Endothelial cell (in vitro differentiated cells): ENCODE results near the gene WNK2. TPM values are rescaled to one million over a fixed set of nuclear protein-coding genes. Genes with fewer than 3 reads are reported as not detected.

ENCODE experiments used
- DNase-seq: peaks from one replicate; pipeline ENCODE4 v3.0.0; 2021; ENCODE audit warnings: low spot score
- H3K27ac Mint-ChIP-seq: one replicate; pipeline ENCODE4 v1.8.0; 2021; ENCODE audit warnings: mixed read lengths, inconsistent platforms; ENCODE audit not compliant: unreplicated experiment
- H3K27me3 Mint-ChIP-seq: one replicate; pipeline ENCODE4 v1.8.0; 2021; ENCODE audit warnings: mild to moderate bottlenecking, moderate library complexity, mixed read lengths, inconsistent platforms; ENCODE audit not compliant: unreplicated experiment
- H3K36me3 Mint-ChIP-seq: one replicate; pipeline ENCODE4 v1.8.0; 2021; ENCODE audit warnings: mild to moderate bottlenecking, low read depth, mixed read lengths, inconsistent platforms; ENCODE audit not compliant: unreplicated experiment
- H3K4me1 Mint-ChIP-seq: one replicate; pipeline ENCODE4 v1.8.0; 2021; ENCODE audit warnings: mild to moderate bottlenecking, mixed read lengths, inconsistent platforms; ENCODE audit not compliant: unreplicated experiment
- H3K4me3 Mint-ChIP-seq: one replicate; pipeline ENCODE4 v1.8.0; 2021; ENCODE audit warnings: mild to moderate bottlenecking, mixed read lengths, inconsistent platforms; ENCODE audit not compliant: unreplicated experiment
- H3K9me3 Mint-ChIP-seq: one replicate; pipeline ENCODE4 v1.8.0; 2021; ENCODE audit warnings: mixed read lengths, inconsistent platforms; ENCODE audit not compliant: unreplicated experiment
- total RNA-seq: library from RNA; stranded (reverse); fragmentation: NEBNext Ultra II Directional; extraction: Animal tissue kit (Norgen Biotek cat#: 25700); gene quantifications from one replicate; pipeline ENCODE4 v1.2.1, GENCODE V29; 2021; ENCODE audit not compliant: unreplicated experiment
- TF ChIP-seq, protein P1 (sequence below): fragments of 200-600 bp; sonication (generic); IDR thresholded peaks from one replicate; pipeline ENCODE4 v1.5.0; 2021; ENCODE audit warnings: antibody characterized with exemption; ENCODE audit not compliant: unreplicated experiment

The WNK2 gene
- total RNA-seq, 1 donor from 2014 or later: 0.82 TPM

DNA sequence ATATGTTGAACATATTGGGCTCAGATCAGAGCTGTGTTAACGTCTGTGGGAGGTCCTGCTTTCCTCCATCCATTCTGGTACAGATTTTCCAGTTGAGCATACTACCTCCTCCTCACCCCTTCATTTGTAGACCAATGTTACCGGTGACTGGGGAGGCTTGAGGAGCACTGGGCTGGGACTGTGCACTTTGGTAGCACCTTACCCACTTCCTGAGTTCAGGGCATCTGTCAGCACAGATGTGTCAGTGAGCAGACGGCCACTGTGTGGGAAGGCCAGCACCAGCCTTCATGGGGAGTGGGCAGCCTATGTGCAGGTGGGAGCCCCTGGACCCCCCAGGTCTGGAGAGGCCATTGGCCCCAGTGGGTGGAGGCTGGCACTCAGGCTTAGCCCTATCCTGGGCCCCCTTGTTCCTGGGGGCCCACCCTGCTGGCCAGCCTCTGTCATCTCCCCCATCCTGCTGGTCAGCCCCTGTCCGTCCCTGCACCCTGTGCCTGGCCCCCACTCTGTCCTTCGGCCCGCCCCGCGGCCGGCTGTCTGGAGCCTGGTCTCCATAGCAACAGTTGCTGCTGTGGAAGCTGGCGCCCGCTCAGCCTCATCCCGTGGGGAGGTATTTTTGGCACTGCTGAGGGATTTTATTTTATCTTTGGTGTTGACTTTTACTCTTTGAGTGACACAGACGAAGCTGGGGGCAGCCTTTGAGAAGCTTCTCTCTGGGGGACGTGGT is 21.3 kb downstream of the WNK2 start:
- no peaks in the 10 kb centered on the region for H3K4me1 Mint-ChIP-seq
- peaks cover 11% of the 10 kb centered on the region for H3K27me3 Mint-ChIP-seq
- TF ChIP-seq, protein P1, sequence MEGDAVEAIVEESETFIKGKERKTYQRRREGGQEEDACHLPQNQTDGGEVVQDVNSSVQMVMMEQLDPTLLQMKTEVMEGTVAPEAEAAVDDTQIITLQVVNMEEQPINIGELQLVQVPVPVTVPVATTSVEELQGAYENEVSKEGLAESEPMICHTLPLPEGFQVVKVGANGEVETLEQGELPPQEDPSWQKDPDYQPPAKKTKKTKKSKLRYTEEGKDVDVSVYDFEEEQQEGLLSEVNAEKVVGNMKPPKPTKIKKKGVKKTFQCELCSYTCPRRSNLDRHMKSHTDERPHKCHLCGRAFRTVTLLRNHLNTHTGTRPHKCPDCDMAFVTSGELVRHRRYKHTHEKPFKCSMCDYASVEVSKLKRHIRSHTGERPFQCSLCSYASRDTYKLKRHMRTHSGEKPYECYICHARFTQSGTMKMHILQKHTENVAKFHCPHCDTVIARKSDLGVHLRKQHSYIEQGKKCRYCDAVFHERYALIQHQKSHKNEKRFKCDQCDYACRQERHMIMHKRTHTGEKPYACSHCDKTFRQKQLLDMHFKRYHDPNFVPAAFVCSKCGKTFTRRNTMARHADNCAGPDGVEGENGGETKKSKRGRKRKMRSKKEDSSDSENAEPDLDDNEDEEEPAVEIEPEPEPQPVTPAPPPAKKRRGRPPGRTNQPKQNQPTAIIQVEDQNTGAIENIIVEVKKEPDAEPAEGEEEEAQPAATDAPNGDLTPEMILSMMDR: no peak
- DNase-seq: no peak
- no peak overlapping the region for H3K4me3 Mint-ChIP-seq
- no peaks in the 10 kb centered on the region for H3K9me3 Mint-ChIP-seq
- no peaks in the 10 kb centered on the region for H3K36me3 Mint-ChIP-seq
- no peak overlapping the region for H3K27ac Mint-ChIP-seq

DNA sequence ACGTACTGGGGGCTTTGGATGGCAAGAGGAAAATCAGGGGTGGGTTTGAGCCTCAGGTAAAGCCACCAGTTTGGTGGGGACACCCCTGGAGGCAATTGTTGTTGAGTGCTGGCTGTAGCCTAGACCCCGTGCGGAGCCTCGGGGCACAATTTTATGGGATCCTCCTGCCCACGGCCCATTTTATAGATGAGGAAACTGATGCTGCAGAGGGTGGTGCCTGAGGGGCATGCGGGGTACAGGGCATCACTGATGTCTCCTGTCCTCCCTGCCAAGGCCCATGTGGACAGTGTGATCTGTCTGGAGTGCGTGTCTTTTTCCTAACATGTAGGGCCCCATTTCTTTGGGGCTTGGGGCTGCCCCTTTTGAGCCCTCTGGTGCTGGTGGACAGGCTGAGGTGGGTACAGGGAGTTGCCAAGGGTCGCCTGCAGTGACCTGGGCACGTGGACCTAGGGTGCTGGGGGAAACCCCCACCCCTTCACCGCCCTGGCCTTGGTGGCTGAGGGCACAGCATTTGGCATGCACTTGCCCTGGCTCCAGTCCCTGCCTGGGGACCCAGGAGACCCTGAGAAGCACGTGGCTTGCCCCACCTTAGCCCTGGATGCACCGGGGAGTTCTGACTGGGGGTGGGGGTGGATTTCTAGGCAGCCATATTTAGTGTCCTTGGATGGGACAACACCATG is 22.1 kb downstream of the WNK2 start:
- DNase-seq: no peak
- Mint-ChIP-seq H3K36me3 (no peaks in the 10 kb centered on the region), H3K27ac (no peak overlapping the region), H3K27me3 (peaks cover 9% of the 10 kb centered on the region), H3K9me3 (no peaks in the 10 kb centered on the region), H3K4me3 (no peak overlapping the region), H3K4me1 (no peaks in the 10 kb centered on the region)
- TF ChIP-seq, protein P1: no peak

DNA sequence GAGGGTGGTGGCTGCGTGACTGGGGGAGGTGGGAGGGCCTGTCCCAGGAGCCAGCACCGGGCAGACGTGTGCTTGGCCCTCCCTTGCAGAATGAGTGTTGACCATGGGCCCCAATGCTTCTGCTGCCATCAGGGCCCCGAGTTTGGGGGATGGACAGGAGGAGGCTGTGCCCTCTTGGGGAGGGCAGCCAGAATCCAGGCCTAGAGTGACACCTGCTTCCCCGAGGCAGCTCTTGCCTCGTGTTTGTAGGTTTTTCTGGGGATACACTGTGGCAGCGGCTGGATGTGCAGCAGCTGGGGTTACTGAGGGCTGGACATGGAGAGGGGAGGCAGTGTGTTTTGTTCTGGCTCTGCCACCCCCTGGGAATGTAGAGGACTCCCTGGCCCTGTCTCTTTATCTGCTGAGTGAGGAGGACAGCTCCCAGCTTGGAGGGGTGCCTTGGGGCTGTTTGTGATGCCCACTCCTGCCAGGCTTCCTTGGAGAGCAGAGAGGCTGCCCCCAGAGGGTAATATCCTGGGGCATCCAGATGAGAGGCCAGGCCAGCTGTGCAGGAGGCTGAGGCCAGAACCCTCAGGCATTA is 22.7 kb downstream of the WNK2 start:
- Mint-ChIP-seq H3K4me1 (no peaks in the 10 kb centered on the region), H3K36me3 (no peaks in the 10 kb centered on the region), H3K27ac (no peak overlapping the region), H3K9me3 (no peaks in the 10 kb centered on the region), H3K27me3 (peaks cover 9% of the 10 kb centered on the region), H3K4me3 (no peak overlapping the region)
- no peak for DNase-seq
- TF ChIP-seq, protein P1: no peak

DNA sequence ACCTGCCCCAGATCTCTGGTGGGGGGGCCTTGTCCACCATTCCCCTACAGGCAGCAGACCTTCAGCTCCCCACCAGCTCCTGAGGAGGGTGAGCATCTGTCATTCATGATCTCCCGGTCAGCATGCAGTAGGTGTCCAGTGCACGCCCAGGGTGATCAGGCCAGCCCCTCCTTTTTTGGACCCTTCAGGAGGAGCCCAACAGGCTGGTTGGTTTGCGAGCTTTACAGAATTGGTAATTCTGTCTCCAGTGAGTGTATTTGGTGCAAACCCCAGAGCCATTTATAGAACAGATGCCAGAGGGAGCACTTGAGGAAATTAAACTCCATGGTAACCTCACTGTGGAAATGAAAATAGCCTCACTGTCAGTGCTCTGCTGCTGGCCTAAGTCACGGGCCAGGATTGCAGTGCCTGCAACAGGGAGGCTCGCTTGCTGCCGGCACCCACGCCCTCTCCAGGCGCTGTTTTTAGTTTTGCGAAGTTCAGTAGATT is 23.4 kb downstream of the WNK2 start:
- no peak overlapping the region for H3K27ac Mint-ChIP-seq
- H3K4me1 Mint-ChIP-seq: no peaks in the 10 kb centered on the region
- H3K9me3 Mint-ChIP-seq: no peaks in the 10 kb centered on the region
- peaks cover 9% of the 10 kb centered on the region for H3K27me3 Mint-ChIP-seq
- H3K36me3 Mint-ChIP-seq: no peaks in the 10 kb centered on the region
- TF ChIP-seq, protein P1: no peak
- DNase-seq: no peak
- no peak overlapping the region for H3K4me3 Mint-ChIP-seq
